Heart left ventricle (tissue), 13 donors: ENCODE results near the gene WDR74.

ENCODE experiments used
- CTCF ChIP-seq, 12 donors: fragments of 200-600 bp; sonication (generic) in 4 of 12; IDR thresholded peaks; one replicate each; pipeline versions ENCODE4 v1.5.0 to v1.8.0; 2018 to 2022; ENCODE audit warnings: antibody characterized with exemption in 12 of 12, mild to moderate bottlenecking in 5 of 12
- POLR2A ChIP-seq, 2 donors: fragments of 450-650 bp; IDR thresholded peaks; one replicate each; pipeline ENCODE4 v1.6.1; 2017; ENCODE audit warnings: antibody characterized with exemption in 2 of 2, mild to moderate bottlenecking in 2 of 2, moderate library complexity in 2 of 2
- donor health status: ischemic (EF 13 %, LVEDD 7.1; RV severe dilation, severe dysfunction).
- donor health status: DM: no; HTN: yes; CAD: no.
- donor health status: DM: no; HTN: no; CAD: no.
- donor health status: ischemic (EF 25% LVEDD 6.9; RV normal size, moderate dysfunction).
- donor health status: ischemic (EF 25% LVEDD 5.7; RV mildly dilated, moderate dysfunction).
- donor health status: ischemic (EF 35%, LVEDD 5.7; RV mildly dilated, moderate dysfunction).
- donor health status: nonischemic (EF 11% LVEDD 7.7; RV severe dilation, severe dysfunction).
- donor health status: DM: yes; HTN: yes; CAD: no.
- donor health status: PGD.
- donor health status: ischemic (EF 29% LVEDD 5.4; RV normal size, mild dysfunction).
- donor health status: nonischemic (EF 23%, LVEDD 6.1; RV moderate dilation, normal function).

DNA sequence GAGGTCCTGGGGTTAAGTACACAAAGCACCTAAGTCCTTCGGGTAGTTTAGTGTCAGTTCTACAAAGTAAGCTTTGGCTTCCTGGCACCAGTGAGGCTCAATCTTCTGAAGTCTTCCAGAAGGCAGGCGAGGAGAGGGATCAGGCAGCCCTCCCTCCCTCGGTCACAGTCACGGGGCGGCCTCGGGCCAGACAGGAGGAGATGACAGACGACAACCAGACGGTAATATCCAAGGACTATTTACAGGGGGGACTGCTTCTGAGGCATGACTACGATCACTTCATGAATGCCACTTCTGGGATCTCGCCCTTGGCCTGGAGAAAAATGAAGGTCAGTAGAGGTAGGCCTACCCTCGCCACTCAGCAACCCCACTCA lies 47.2 kb downstream of the WDR74 start:
- TF ChIP-seq CTCF (IDR thresholded peaks at IDR 0.05) (no peak), POLR2A (IDR thresholded peaks at IDR 0.05) (no peak)
